CD4-positive, alpha-beta T cell treated with Interferon gamma for 1 hour (primary cell): ENCODE data around the gene ARHGEF16.

Source experiments
- DNase-seq: peaks from one replicate; pipeline ENCODE4 v3.0.0-alpha.2; 2020

The ARHGEF16 gene

GRCh38 chr1:3521426-3521825 is 67.0 kb downstream of the ARHGEF16 start:
- no peak for DNase-seq

DNA sequence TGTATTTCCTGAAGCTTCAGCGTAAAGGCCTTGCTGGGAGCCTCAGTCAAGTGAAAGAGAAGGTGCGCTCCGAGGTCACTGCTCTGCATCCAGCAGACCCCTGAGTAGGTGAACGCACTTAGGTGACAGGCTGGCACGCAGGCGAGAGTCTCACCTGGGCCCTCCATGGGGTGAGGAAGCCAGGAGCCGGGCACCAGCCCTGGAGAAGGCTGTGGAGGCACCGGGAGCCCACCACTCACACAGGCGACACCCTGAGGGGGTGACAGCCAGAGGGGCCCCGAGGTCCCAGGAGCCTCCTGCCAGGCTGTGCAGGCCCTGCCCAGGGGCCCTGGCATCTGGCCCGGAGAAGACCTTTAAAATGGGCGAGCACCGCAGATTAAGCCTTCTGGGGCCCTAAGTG is 67.6 kb downstream of the ARHGEF16 start:
- DNase-seq: no peak

- DNase-seq: no peak
Measured at GRCh38 chr1:3522564-3523265, 68.2 kb downstream of the ARHGEF16 start.

DNA sequence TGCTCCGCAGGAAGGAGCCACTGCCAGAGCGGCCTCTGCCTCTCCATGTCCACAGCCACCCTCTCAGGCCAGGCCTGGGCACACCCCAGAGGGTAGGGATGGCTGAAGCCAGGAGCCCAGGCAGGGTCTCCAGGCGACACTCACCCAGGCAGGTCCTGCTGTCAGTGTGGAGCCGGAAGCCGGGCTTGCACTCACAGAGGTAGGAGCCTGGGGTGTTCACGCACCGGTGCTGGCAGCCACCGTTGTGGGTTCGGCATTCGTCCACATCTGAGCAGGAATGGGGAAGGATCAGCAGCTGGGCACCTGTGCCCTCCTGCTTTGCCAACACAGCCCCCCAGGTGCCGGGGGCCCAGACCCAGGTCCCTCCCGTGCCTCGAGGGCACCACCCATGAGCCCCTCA is 69.5 kb downstream of the ARHGEF16 start:
- DNase-seq: no peak

GRCh38 chr1:3524556-3525203 is 70.2 kb downstream of the ARHGEF16 start:
- no peak for DNase-seq

DNA sequence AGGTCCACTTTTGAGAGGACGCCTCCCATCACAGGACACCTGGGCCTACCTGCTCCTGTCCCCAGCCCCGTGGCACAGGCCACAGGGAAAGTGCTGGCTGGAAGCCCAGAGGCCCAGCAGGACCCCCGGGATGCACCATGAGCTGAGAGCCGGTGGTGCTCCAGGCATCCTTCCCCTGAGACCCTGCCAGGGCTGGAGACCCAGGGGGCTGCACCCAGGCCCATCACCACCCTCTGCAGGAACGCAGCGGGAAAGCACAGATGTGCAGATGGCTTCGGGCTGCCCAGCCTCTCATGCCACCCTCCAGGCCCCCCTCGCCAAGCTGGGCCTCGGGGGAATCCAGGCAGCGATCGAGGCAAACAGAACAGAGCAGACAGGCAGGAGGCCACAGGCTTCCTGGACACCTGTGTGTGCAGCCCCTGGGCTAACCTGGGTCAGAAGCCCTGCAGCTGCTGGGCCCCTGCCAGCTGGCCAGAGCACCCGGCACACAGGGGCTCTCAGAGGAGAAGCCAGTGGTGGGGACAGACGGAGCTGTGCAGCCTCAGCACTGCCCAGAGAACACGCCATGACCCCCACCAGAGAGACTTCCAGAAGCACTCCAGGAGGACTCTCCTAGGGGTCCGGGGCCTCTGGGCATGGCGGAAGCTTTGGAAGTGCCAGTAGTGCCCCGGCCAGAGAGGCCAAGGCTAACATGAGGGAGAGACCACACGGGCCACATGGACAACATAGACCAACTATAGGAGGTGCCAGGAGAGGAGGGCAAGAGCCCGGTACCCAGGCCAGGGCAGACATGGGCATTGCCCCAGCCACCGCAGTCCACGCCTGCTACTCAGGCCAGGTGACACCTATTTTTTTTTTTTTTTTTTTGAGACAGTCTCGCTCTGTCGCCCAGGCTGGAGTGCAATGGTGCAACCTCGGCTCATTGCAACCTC is 71.4 kb downstream of the ARHGEF16 start:
- no peak for DNase-seq

DNA sequence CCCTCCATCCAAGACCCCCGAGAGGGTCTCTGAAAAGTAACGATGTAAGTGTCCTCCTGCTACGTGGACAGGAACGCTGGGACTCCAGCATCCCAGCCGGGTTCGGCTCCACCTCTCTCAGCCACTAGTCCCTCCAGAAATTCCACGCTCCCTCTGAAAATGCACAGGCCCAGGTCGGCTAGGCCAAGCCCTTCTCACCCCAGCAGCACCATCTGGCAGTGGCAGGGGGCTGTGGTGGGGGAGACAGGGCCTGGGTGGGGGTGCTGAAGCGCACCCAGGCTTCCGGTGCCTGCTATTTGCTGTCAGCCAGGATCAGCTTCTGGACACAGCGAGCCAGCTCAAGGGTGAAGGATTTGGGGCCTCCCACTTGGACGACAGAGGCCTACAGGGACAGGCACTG is 73.3 kb downstream of the ARHGEF16 start:
- no peak for DNase-seq

DNA sequence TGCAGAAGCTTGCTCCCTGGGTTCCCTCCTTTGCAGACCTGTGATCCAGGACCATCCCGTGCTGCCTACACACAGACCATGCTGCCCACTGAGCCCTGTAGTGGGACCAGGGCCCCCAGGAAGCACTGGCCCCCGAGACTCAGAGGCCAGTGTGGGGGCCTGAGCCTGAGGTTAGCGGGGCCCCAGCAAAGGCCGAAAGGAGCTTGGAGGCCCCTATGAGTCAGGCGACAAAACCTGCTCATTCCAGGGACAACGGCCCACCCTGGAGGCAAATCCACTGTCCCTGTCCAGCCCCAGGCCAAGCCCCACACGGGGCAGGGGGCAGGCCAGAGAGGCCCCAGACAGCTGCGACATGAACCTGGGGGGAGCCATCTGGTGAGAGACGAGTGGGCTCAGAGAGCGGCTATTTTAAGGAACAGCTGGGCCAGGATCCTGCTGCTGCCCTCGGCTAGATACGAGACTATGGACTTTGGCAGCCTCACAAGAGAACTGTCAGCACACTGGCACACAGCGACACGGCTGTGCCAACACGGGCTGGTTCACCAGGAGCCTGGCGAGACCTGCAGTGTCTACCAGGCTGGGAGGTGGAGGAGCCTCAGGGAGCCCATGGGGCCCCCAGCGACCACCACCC is 74.7 kb downstream of the ARHGEF16 start:
- no peak for DNase-seq

GRCh38 chr1:3530086-3530925 is 75.8 kb downstream of the ARHGEF16 start:
- no peak for DNase-seq
